Stimulated activated CD8-positive, alpha-beta memory T cell treated with anti-CD3 and anti-CD28 coated beads, Interleukin-12 subunit alpha, Interleukin-12 subunit beta, amount 100 ng/mL, for 4 hours (primary cell): Measurements from ENCODE around the gene GRIN2C.
"Not testable (repeated sequence)": the region's sequence is repeated elsewhere in the genome, so short reads cannot be mapped to it uniquely, and the experiment has no call there.

Experiments used
- DNase-seq: peaks from one replicate; pipeline ENCODE4 v3.0.0-alpha.2; 2020; ENCODE audit warnings: low read depth

The GRIN2C gene

GRCh38 chr17:74879308-74879707 lies 19.6 kb upstream of the GRIN2C start:
- no peak for DNase-seq

GRCh38 chr17:74878658-74879057 lies 19.0 kb upstream of the GRIN2C start:
- no peak for DNase-seq

- DNase-seq, result no peak
These were observed 18.2 kb upstream of the GRIN2C start for GRCh38 chr17:74877592-74878548.

GRCh38 chr17:74875977-74876593 lies 16.4 kb upstream of the GRIN2C start:
- DNase-seq, result no peak

GRCh38 chr17:74875155-74875976 lies 15.7 kb upstream of the GRIN2C start:
- DNase-seq, result no peak

- no peak for DNase-seq
These were observed 14.9 kb upstream of the GRIN2C start for GRCh38 chr17:74874615-74875037.

GRCh38 chr17:74873874-74874614 lies 14.4 kb upstream of the GRIN2C start:
- no peak for DNase-seq

- DNase-seq, result peak; percentile 97
These were observed 13.6 kb upstream of the GRIN2C start for GRCh38 chr17:74873037-74873873.

- DNase-seq, result no peak
These were observed 12.8 kb upstream of the GRIN2C start, which contains the start of gene FDXR for GRCh38 chr17:74872313-74873036. Gene FDXR (minus strand): TSS chr17:74872994. CDS start chr17:74872944, 50 bp downstream.

GRCh38 chr17:74871356-74872076 lies 11.8 kb upstream of the GRIN2C start:
- no peak for DNase-seq

- no peak for DNase-seq
These were observed 10.8 kb upstream of the GRIN2C start for GRCh38 chr17:74870512-74870911.

- not testable (repeated sequence) for DNase-seq
These were observed 10.3 kb upstream of the GRIN2C start for GRCh38 chr17:74870028-74870427.

GRCh38 chr17:74868908-74869255 lies 9.2 kb upstream of the GRIN2C start:
- no peak for DNase-seq

GRCh38 chr17:74868251-74868907 lies 8.7 kb upstream of the GRIN2C start:
- no peak for DNase-seq

- no peak for DNase-seq
These were observed 6.6 kb upstream of the GRIN2C start for GRCh38 chr17:74866198-74866835.

GRCh38 chr17:74865504-74866197 lies 6.0 kb upstream of the GRIN2C start:
- DNase-seq, result no peak

- peak; percentile 45 for DNase-seq
These were observed 5.2 kb upstream of the GRIN2C start for GRCh38 chr17:74864866-74865395.
